Keratinocyte (primary cell): ENCODE measurements around the gene KIAA1143.

Source experiments
- CTCF ChIP-seq, 3 experiments: IDR thresholded peaks in 1 of 3; conservative IDR thresholded peaks in 1 of 3; optimal IDR thresholded peaks in 1 of 3; 2 replicates in 2 of 3; 3 replicates in 1 of 3; pipeline versions ENCODE3 to v1.5.1; 2011; ENCODE audit warnings: low read length in 3 of 3, mild to moderate bottlenecking in 3 of 3, moderate library complexity in 2 of 3, control low read depth in 1 of 3, inconsistent platforms in 1 of 3; ENCODE audit not compliant: insufficient read depth in 2 of 3; ENCODE audit errors: extremely low read depth in 1 of 3
- EZH2 ChIP-seq: IDR thresholded peaks from one replicate; pipeline ENCODE4 v1.6.1; 2012; ENCODE audit warnings: inconsistent platforms, mild to moderate bottlenecking, low read length, moderate library complexity

GRCh38 chr3:44762690-44763089 lies 1.3 kb upstream of the KIAA1143 start:
- no peak for TF ChIP-seq EZH2
- no peak for TF ChIP-seq CTCF (optimal IDR thresholded peaks at IDR 0.05 in 1 of 3, IDR thresholded peaks at IDR 0.05 in 1 of 3, conservative IDR thresholded peaks at IDR 0.05 in 1 of 3; ENCODE audit: extremely low read depth in 1 of 3, insufficient read depth in 2 of 3, low read length in 3 of 3)
